Memory B cell (primary cell): ENCODE data around the gene RNF111.

Source experiments
- ATAC-seq: fragments of 150-1000 bp; cut with Tn5 transposase; 2 replicates; pipeline ENCODE4 v1.10.0; 2021; ENCODE audit warnings: low read depth, mild to moderate bottlenecking, moderate library complexity
- DNase-seq, 2 donors: peaks; one replicate each; pipeline ENCODE4 v3.0.0; 2022; ENCODE audit warnings: low spot score in 2 of 2
- H3K27ac Mint-ChIP-seq: one replicate; pipeline ENCODE4 v1.8.0; 2022; ENCODE audit warnings: mild to moderate bottlenecking, moderate library complexity, mixed read lengths
- H3K27me3 Mint-ChIP-seq: one replicate; pipeline ENCODE4 v1.8.0; 2022; ENCODE audit warnings: mixed read lengths
- H3K36me3 Mint-ChIP-seq: one replicate; pipeline ENCODE4 v1.8.0; 2022; ENCODE audit warnings: mild to moderate bottlenecking, mixed read lengths
- H3K4me1 Mint-ChIP-seq: one replicate; pipeline ENCODE4 v1.8.0; 2022; ENCODE audit warnings: mixed read lengths
- H3K4me3 Mint-ChIP-seq: one replicate; pipeline ENCODE4 v1.8.0; 2022; ENCODE audit warnings: mild to moderate bottlenecking, moderate library complexity, mixed read lengths
- H3K9me3 Mint-ChIP-seq: one replicate; pipeline ENCODE4 v1.8.0; 2022; ENCODE audit warnings: mixed read lengths

Gene RNF111

DNA sequence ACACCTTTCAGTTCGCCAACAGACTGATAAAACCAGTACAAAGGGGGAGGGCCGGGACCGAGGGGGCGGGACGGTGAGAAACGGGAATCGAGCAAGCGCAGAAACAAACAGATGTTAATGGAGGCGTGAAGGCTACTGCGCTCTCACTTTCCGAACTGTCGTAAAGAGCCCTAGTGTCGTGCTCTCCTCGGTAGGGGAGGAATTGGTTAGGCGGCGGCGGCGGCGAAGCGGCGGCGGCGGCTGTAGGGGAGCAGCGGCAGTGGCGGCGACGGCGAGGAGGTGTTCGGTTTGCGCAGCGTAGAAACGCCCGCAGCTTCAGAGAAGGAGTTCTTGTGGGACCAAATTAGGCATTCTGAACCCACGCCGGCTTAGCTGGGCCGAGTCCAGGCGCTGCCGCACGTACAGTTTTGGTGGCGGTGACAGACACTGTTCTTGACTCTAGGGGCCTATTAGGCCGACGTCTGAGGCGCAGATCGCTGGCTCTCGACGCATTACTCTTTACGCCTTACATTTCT, at the start of gene RNF111:
TSS of gene RNF111 (plus strand) at position 173 of the 515 bp plus-strand sequence. CDS start 43,160 bp downstream, outside the sequence.
- H3K27me3 Mint-ChIP-seq = no peaks in the 10 kb centered on the region
- H3K4me1 Mint-ChIP-seq = peaks cover 22% of the 10 kb centered on the region
- DNase-seq (peak; percentile 67 to 85), ATAC-seq (peak; percentile 90)
- H3K27ac Mint-ChIP-seq = peak within 1 kb of the TSS; percentile 90
- peaks cover 8% of the 10 kb centered on the region for H3K36me3 Mint-ChIP-seq
- H3K4me3 Mint-ChIP-seq = peak within 1 kb of the TSS; percentile 93
- H3K9me3 Mint-ChIP-seq = no peaks in the 10 kb centered on the region

DNA sequence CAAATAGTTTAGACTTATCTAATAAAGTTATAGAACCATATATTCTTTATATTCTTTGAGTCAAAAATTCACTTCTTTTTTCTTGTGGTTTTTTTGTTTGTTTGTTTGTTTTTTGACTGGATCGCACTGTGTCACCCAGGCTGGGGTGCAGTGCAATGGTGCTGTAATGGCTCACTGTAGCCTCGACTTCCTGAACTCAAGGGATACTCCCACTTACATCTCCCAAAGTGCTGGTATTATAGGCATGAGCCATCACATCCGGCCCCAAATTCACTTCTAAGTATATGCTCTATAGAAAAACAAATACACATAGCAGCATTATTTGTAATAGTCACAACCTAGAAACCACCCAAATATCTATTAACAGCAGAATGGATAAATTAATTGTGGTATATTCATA, 40.3 kb upstream of the RNF111 start:
- no peak overlapping the region for H3K27ac Mint-ChIP-seq
- no peaks in the 10 kb centered on the region for H3K9me3 Mint-ChIP-seq
- ATAC-seq (no peak), DNase-seq (no peak)
- H3K4me1 Mint-ChIP-seq = peaks cover 2% of the 10 kb centered on the region
- H3K27me3 Mint-ChIP-seq = no peaks in the 10 kb centered on the region
- no peak overlapping the region for H3K4me3 Mint-ChIP-seq
- no peaks in the 10 kb centered on the region for H3K36me3 Mint-ChIP-seq

DNA sequence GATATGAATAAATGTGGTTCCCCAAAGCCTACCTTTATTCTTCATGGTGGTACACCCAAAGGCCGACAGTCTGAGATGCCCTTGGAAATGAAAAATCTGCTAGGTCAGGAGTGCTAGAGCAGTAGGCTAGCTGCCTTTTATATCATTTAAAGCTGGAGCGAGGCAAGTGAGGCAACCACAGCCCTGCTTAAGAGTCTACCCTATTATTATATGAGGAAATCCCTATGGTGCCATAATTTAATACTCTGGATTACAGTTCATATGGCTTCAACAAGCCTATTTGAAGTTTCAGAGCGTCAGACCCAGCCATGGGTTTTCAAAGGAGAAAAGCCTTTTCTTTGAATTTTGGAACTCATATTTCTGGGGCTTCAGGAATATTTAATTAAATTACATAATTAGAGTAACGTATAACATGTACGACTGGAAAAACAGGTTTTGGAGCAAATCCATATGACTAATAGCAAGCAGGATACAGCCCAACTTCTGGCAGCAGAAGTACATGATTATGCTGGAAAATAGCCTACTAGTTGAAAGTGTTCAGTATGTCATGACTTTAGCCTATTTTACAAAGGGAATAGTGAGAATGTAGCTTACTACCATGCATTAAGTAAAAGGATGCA, 36.0 kb upstream of the RNF111 start:
- H3K27me3 Mint-ChIP-seq = no peaks in the 10 kb centered on the region
- no peak overlapping the region for H3K4me3 Mint-ChIP-seq
- peaks cover 2% of the 10 kb centered on the region for H3K4me1 Mint-ChIP-seq
- H3K27ac Mint-ChIP-seq = no peak overlapping the region
- ATAC-seq = no peak
- no peak for DNase-seq
- no peaks in the 10 kb centered on the region for H3K9me3 Mint-ChIP-seq
- no peaks in the 10 kb centered on the region for H3K36me3 Mint-ChIP-seq

DNA sequence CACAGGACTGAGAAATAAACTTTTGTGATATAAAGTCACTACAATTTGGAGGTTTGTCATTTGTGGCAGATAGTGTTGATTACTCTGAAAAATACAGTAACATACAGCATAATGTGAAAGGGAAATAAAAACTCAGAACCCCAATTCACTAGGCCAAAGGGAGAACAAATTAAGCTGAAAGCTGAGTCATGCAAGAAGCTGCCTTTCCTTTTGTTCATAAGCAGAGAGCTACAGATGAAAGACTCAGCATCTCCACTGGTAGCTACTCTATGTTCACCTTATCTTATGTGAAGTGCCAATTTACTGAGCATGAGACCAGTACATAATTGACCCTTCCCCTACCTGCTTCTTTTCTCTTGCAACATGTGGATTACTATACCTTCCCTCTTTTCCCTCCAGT, 34.7 kb upstream of the RNF111 start:
- Mint-ChIP-seq H3K36me3 (no peaks in the 10 kb centered on the region), H3K27me3 (no peaks in the 10 kb centered on the region), H3K4me1 (peaks cover 7% of the 10 kb centered on the region), H3K27ac (no peak overlapping the region), H3K4me3 (no peak overlapping the region), H3K9me3 (no peaks in the 10 kb centered on the region)
- ATAC-seq = no peak
- no peak for DNase-seq

DNA sequence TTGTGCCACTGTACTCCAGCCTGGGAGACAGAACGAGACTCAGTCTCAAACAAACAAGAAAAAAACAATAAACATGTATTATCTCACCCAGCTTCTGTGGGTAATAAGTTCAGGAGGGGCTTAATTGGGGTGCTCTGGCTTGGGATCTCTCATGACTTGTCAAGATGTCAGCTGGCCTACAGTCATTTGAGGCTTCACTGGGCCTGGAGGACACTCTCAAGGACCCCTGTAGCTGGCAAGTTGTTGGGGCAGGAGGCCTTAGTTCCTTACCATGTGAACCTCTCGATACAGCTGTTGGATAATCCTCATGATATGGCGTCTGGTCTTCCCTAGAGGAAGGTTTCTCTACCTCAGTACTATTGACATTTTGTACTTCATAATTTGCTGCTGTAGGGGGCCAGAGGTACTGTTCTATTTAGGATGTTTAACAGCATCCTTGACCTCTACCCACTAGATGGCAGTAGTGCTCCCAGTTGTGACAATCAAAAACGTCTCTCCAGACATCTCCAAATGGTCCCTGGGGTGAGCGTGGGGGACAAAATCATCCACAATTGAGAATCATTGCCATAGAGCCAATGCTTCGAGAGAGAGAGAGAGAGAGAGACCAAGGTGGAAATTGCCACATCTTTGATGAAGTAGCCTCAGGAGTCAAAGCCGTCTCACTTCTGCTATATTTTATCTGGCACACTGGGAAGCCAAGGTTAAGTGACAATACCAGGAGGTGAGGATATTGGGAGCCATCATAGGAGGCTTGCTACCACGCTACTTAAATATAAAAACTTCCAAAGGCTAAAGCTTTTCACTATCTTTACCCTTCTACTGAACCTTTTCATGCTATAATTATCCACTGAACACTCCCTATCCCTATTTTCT, 30.1 kb upstream of the RNF111 start:
- Mint-ChIP-seq H3K36me3 (no peaks in the 10 kb centered on the region), H3K9me3 (no peaks in the 10 kb centered on the region), H3K27ac (peak overlapping the region; percentile 42), H3K27me3 (no peaks in the 10 kb centered on the region), H3K4me1 (peaks cover 5% of the 10 kb centered on the region), H3K4me3 (no peak overlapping the region)
- ATAC-seq (peak; percentile 96), DNase-seq (peak; percentile 64 to 72)

DNA sequence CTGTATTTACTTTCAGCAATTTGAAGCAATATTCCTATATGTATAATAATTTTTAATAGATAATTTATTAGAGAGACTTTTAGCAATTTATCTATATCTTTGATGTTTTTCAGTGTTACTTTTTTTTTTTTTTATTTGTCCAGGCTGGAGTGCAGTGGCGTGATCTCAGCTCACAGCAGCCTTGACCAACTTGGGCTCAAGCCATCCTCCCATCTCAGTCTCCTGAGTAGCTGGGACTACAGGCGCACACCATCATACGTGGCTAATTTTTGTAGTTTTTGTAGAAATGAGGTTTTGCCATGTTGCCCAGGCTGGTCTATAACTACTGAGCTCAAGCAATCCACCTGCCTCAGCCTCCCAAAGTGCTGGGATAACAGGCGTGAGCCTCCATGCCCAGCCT, 28.7 kb upstream of the RNF111 start:
- Mint-ChIP-seq H3K9me3 (no peaks in the 10 kb centered on the region), H3K4me3 (no peak overlapping the region), H3K27me3 (no peaks in the 10 kb centered on the region), H3K4me1 (peaks cover 5% of the 10 kb centered on the region), H3K36me3 (no peaks in the 10 kb centered on the region), H3K27ac (no peak overlapping the region)
- ATAC-seq = no peak
- DNase-seq = no peak

DNA sequence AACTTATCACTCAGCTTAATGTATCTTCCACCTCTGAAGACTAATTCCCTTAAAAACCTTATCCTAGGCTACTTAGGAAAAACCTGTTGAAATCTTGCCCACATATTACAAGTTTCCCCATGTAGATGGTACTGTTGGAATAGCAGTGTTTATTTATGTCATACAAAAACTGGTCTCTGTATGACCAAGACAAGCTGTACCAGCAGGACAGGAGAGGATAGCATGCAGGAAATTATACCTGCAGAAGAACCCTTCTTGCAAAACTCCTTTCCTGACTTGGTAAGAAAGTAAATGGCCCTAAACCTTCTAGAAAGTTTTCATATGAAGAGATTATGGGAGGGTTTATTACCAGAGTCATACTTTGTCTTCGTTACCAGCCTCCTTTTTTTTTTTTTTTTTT, 25.3 kb upstream of the RNF111 start:
- H3K9me3 Mint-ChIP-seq = no peaks in the 10 kb centered on the region
- H3K27me3 Mint-ChIP-seq = no peaks in the 10 kb centered on the region
- no peaks in the 10 kb centered on the region for H3K36me3 Mint-ChIP-seq
- peaks cover 8% of the 10 kb centered on the region for H3K4me1 Mint-ChIP-seq
- DNase-seq (no peak), ATAC-seq (no peak)
- H3K27ac Mint-ChIP-seq = no peak overlapping the region
- H3K4me3 Mint-ChIP-seq = no peak overlapping the region

DNA sequence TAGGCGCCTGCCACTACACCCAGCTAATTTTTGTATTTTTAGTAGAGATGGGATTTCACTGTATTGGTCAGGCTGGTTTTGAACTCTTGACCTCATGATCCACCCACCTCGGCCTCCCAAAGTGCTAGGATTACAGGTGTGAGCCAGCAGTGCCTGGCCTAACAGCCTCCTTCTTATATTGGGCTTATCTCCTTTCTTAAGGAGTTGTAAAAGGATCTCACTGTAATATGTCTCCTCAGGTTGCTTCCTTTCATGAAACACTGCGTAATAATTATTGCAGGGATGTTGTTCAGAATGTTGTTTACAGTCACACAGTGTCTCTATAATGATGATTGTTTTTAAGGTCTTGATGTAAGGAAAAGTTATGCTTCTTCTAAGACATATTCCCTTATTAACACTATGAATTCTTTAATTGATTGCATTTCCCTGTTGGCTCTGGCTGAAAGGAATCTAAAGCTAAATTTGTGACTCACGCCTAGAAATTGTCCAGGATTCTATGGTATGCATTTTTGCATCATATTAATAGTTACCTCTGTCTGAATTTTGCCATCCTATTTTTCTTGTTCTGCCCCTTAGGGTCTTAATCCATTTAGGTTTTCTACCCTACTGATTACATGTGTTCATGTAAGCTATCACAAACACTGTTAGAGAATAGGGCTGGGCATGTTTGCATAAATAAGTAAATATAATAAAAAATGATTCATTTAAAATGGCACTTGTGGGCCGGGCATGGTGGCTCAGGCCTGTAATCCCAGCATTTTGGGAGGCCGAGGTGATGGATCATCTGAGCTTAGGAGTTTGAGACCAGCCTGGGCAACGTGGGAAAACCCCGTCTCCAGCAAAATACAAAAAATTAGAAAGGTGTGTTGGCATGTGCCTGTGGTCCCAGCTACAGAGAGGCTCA, 24.5 kb upstream of the RNF111 start:
- peaks cover 4% of the 10 kb centered on the region for H3K4me1 Mint-ChIP-seq
- H3K4me3 Mint-ChIP-seq = no peak overlapping the region
- H3K36me3 Mint-ChIP-seq = no peaks in the 10 kb centered on the region
- H3K9me3 Mint-ChIP-seq = no peaks in the 10 kb centered on the region
- no peak overlapping the region for H3K27ac Mint-ChIP-seq
- H3K27me3 Mint-ChIP-seq = no peaks in the 10 kb centered on the region
- ATAC-seq (no peak), DNase-seq (no peak)

DNA sequence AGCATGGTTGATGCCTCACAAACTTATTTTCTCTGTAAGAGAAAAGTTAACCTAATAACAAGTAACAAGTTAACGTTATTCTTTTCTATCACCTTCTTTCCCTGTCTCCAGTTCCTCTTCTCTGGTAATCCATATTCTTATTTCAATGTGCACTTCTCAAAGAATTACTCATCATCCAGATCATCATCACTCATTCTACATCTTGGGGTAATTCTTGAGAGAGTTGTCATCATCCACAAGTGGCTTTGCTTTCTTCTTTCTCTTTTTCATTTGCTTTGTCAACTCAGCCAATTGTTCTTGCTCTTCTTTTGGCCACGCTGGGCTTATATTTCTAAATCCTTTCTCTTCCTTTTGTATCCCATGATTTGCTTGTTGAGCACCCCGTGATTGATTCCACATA, 20.8 kb upstream of the RNF111 start:
- Mint-ChIP-seq H3K36me3 (no peaks in the 10 kb centered on the region), H3K4me1 (peaks cover 4% of the 10 kb centered on the region), H3K9me3 (no peaks in the 10 kb centered on the region), H3K4me3 (no peak overlapping the region), H3K27me3 (no peaks in the 10 kb centered on the region), H3K27ac (no peak overlapping the region)
- no peak for DNase-seq
- no peak for ATAC-seq

DNA sequence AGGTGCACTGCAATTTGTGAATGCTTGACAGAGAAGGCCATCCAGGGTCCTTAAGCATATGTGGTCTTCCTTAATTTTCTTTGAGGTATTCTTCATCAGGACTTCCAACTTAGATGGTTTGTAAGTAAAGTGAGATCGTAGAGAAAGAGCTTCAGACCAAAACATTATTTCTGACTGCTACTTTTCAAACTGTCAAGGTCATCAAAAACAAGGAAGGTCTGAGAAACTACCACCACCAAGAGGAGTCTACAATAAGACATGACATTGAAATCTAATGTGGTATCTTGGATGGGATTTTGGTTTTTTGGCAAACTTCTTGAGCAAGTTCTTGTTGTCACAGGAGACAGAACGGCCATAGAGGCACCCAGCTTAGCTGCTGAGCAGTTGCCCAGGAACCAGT, 20.0 kb upstream of the RNF111 start:
- Mint-ChIP-seq H3K9me3 (no peaks in the 10 kb centered on the region), H3K27me3 (no peaks in the 10 kb centered on the region), H3K27ac (no peak overlapping the region), H3K36me3 (no peaks in the 10 kb centered on the region), H3K4me3 (no peak overlapping the region), H3K4me1 (peaks cover 4% of the 10 kb centered on the region)
- ATAC-seq = no peak
- DNase-seq = no peak

DNA sequence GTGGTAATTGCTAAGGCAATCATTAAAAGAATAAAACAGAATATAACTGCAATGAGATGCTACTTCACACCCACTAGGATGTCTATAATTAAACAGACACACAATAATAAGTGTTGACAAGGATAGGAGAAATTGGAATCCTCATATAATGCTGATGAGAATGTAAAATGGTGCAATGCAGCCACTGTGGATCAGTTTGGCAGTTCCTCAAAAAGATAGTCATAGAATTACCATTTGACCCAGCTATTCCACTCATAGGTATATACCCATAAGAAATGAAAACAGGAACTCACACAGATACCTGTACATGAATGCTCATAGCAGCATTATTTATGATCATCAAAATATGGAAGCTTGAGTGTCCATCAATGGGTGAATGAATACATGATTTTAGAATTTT, 9.6 kb upstream of the RNF111 start:
- DNase-seq (no peak), ATAC-seq (no peak)
- H3K4me3 Mint-ChIP-seq = no peak overlapping the region
- H3K36me3 Mint-ChIP-seq = no peaks in the 10 kb centered on the region
- H3K27me3 Mint-ChIP-seq = no peaks in the 10 kb centered on the region
- H3K27ac Mint-ChIP-seq = peak overlapping the region; percentile 77
- H3K9me3 Mint-ChIP-seq = no peaks in the 10 kb centered on the region
- H3K4me1 Mint-ChIP-seq = peaks cover 41% of the 10 kb centered on the region

DNA sequence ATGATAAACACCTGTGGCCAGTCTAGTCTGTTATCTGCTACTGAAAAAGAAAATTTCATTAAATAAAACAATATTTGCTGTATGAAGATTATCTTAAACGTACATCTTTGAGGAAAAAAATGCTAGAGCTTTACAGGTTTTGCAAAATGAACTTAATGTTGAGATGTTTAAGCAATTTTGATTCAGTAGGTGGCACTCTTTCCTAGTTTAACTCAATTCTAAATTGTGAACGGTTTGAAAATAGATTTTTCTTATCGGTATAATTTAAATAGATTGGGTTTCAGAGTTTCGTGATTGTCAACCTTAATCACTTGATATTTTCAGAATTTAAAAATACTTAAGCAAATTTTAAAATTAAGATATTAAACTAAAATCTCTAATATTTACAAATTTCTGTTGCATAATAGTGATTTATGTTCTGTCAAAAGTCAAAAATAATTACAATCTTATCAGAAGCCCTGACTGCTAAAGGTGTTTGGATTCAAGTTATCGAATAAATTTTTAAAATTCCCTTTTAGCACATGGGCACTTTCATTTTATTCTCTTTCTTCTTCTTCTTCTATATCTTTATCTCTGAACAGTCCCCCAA, 7.0 kb upstream of the RNF111 start:
- Mint-ChIP-seq H3K36me3 (no peaks in the 10 kb centered on the region), H3K27ac (no peak overlapping the region), H3K27me3 (no peaks in the 10 kb centered on the region), H3K4me1 (peaks cover 30% of the 10 kb centered on the region), H3K9me3 (no peaks in the 10 kb centered on the region), H3K4me3 (no peak overlapping the region)
- DNase-seq (peak in 1 of 2 donors; percentile 30), ATAC-seq (no peak)

DNA sequence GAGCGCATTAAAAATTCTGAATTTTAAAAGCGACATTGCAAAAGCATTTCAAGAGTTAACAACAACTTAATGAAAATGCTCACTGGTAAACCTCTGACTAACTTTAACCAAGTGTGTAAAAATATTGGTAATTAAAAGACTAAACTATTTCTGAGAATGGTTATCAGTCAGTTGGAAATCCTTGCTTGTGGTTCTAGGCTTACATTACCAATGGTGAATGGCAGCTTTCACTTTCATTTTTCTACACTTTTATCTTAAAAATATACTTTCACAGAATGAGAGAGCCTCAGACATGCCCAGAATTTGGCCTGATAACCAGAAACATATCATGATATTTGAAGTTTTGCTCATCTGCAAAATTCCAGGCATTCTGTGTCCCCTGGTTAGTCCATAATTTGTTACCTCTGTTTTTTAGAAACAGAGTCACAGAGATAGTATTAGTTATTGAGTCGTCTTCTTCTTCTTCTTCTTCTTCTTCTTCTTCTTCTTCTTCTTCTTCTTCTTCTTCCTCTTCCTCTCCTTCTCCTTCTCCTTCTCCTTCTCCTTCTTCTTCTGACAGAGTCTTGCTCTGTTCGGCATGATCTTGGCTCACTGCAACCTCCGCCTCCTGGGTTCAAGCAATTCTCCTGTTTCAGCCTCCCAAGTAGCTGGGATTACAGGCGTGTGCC, 5.5 kb upstream of the RNF111 start:
- H3K4me1 Mint-ChIP-seq = peaks cover 21% of the 10 kb centered on the region
- H3K27ac Mint-ChIP-seq = peak overlapping the region; percentile 67
- no peak for ATAC-seq
- no peaks in the 10 kb centered on the region for H3K27me3 Mint-ChIP-seq
- DNase-seq = no peak
- no peak overlapping the region for H3K4me3 Mint-ChIP-seq
- H3K9me3 Mint-ChIP-seq = no peaks in the 10 kb centered on the region
- no peaks in the 10 kb centered on the region for H3K36me3 Mint-ChIP-seq
